Measurements from ENCODE around the gene JUP.

JUP gene

GRCh38 chr17:41736983-41737679 is 49.4 kb downstream of the JUP start:
- no peaks in the 10 kb centered on the region for H3K4me1 ChIP-seq (ENCODE audit: control insufficient read depth, insufficient read depth, low read length)
- WGBS, 2 experiments, result 79 to 80% methylated on average over 17 of the region's 17 CpGs
- H3K36me3 ChIP-seq (ENCODE audit: control insufficient read depth, insufficient read depth, low read length), result no peaks in the 10 kb centered on the region
- H3K27ac ChIP-seq (ENCODE audit: insufficient read depth, low read depth, low read length, poor library complexity, severe bottlenecking), result no peak overlapping the region
- H3K4me3 ChIP-seq (ENCODE audit: insufficient read depth, low read depth, low read length), result no peak overlapping the region
- H3K27me3 ChIP-seq (ENCODE audit: control insufficient read depth, insufficient read depth, low read length, poor library complexity, severe bottlenecking), result peaks cover 58% of the 10 kb centered on the region
- H3K9me3 ChIP-seq (ENCODE audit: control insufficient read depth, low read length), result no peaks in the 10 kb centered on the region

- WGBS, 2 experiments, result 90% methylated on average over 4 of the region's 4 CpGs
- Histone ChIP-seq H3K9me3 (ENCODE audit: control insufficient read depth, low read length) (no peaks in the 10 kb centered on the region), H3K36me3 (ENCODE audit: control insufficient read depth, insufficient read depth, low read length) (no peaks in the 10 kb centered on the region), H3K27ac (ENCODE audit: insufficient read depth, low read depth, low read length, poor library complexity, severe bottlenecking) (no peak overlapping the region), H3K4me1 (ENCODE audit: control insufficient read depth, insufficient read depth, low read length) (no peaks in the 10 kb centered on the region), H3K4me3 (ENCODE audit: insufficient read depth, low read depth, low read length) (no peak overlapping the region), H3K27me3 (ENCODE audit: control insufficient read depth, insufficient read depth, low read length, poor library complexity, severe bottlenecking) (peaks cover 68% of the 10 kb centered on the region)
These were observed 50.8 kb downstream of the JUP start for GRCh38 chr17:41735744-41736143.

- peak overlapping the region; percentile 47 for H3K4me3 ChIP-seq (ENCODE audit: insufficient read depth, low read depth, low read length)
- no peaks in the 10 kb centered on the region for H3K4me1 ChIP-seq (ENCODE audit: control insufficient read depth, insufficient read depth, low read length)
- no peak overlapping the region for H3K27ac ChIP-seq (ENCODE audit: insufficient read depth, low read depth, low read length, poor library complexity, severe bottlenecking)
- H3K36me3 ChIP-seq (ENCODE audit: control insufficient read depth, insufficient read depth, low read length), result no peaks in the 10 kb centered on the region
- peaks cover 74% of the 10 kb centered on the region for H3K27me3 ChIP-seq (ENCODE audit: control insufficient read depth, insufficient read depth, low read length, poor library complexity, severe bottlenecking)
- H3K9me3 ChIP-seq (ENCODE audit: control insufficient read depth, low read length), result no peaks in the 10 kb centered on the region
- 3 to 4% methylated on average over 23 of the region's 23 CpGs for WGBS, 2 experiments
These were observed 51.6 kb downstream of the JUP start for GRCh38 chr17:41734949-41735313.

- no peak within 1 kb of the TSS for H3K27ac ChIP-seq (ENCODE audit: insufficient read depth, low read depth, low read length, poor library complexity, severe bottlenecking)
- no peaks in the 10 kb centered on the region for H3K4me1 ChIP-seq (ENCODE audit: control insufficient read depth, insufficient read depth, low read length)
- no peaks in the 10 kb centered on the region for H3K9me3 ChIP-seq (ENCODE audit: control insufficient read depth, low read length)
- peak within 1 kb of the TSS; percentile 47 for H3K4me3 ChIP-seq (ENCODE audit: insufficient read depth, low read depth, low read length)
- 0 to 1% methylated on average over 77 of the region's 77 CpGs for WGBS, 2 experiments
- H3K27me3 ChIP-seq (ENCODE audit: control insufficient read depth, insufficient read depth, low read length, poor library complexity, severe bottlenecking), result peaks cover 74% of the 10 kb centered on the region
- no peaks in the 10 kb centered on the region for H3K36me3 ChIP-seq (ENCODE audit: control insufficient read depth, insufficient read depth, low read length)
These were observed 52.2 kb downstream of the JUP start, which contains the start of gene HAP1 for GRCh38 chr17:41734139-41734948. Gene HAP1, minus strand, starts transcription at chr17:41734643. Its CDS starts 9 bp downstream, at chr17:41734634.

GRCh38 chr17:41733348-41734138 is 53.0 kb downstream of the JUP start:
- H3K27me3 ChIP-seq (ENCODE audit: control insufficient read depth, insufficient read depth, low read length, poor library complexity, severe bottlenecking), result peaks cover 74% of the 10 kb centered on the region
- WGBS, 2 experiments, result 12 to 13% methylated on average over 37 to 40 of the region's 40 CpGs
- no peak overlapping the region for H3K27ac ChIP-seq (ENCODE audit: insufficient read depth, low read depth, low read length, poor library complexity, severe bottlenecking)
- no peaks in the 10 kb centered on the region for H3K9me3 ChIP-seq (ENCODE audit: control insufficient read depth, low read length)
- H3K4me1 ChIP-seq (ENCODE audit: control insufficient read depth, insufficient read depth, low read length), result no peaks in the 10 kb centered on the region
- H3K36me3 ChIP-seq (ENCODE audit: control insufficient read depth, insufficient read depth, low read length), result no peaks in the 10 kb centered on the region
- H3K4me3 ChIP-seq (ENCODE audit: insufficient read depth, low read depth, low read length), result peak overlapping the region; percentile 47

- no peaks in the 10 kb centered on the region for H3K9me3 ChIP-seq (ENCODE audit: control insufficient read depth, low read length)
- WGBS, 2 experiments, result 50 to 86% methylated on average over 2 to 3 of the region's 3 CpGs
- H3K4me1 ChIP-seq (ENCODE audit: control insufficient read depth, insufficient read depth, low read length), result no peaks in the 10 kb centered on the region
- peaks cover 63% of the 10 kb centered on the region for H3K27me3 ChIP-seq (ENCODE audit: control insufficient read depth, insufficient read depth, low read length, poor library complexity, severe bottlenecking)
- no peaks in the 10 kb centered on the region for H3K36me3 ChIP-seq (ENCODE audit: control insufficient read depth, insufficient read depth, low read length)
- no peak overlapping the region for H3K27ac ChIP-seq (ENCODE audit: insufficient read depth, low read depth, low read length, poor library complexity, severe bottlenecking)
- H3K4me3 ChIP-seq (ENCODE audit: insufficient read depth, low read depth, low read length), result no peak overlapping the region
These were observed 54.7 kb downstream of the JUP start for GRCh38 chr17:41731836-41732235.

GRCh38 chr17:41730479-41730878 is 56.0 kb downstream of the JUP start:
- no peaks in the 10 kb centered on the region for H3K36me3 ChIP-seq (ENCODE audit: control insufficient read depth, insufficient read depth, low read length)
- H3K27ac ChIP-seq (ENCODE audit: insufficient read depth, low read depth, low read length, poor library complexity, severe bottlenecking), result no peak overlapping the region
- peaks cover 50% of the 10 kb centered on the region for H3K27me3 ChIP-seq (ENCODE audit: control insufficient read depth, insufficient read depth, low read length, poor library complexity, severe bottlenecking)
- no peak overlapping the region for H3K4me3 ChIP-seq (ENCODE audit: insufficient read depth, low read depth, low read length)
- 54 to 56% methylated on average over 4 of the region's 4 CpGs for WGBS, 2 experiments
- no peaks in the 10 kb centered on the region for H3K9me3 ChIP-seq (ENCODE audit: control insufficient read depth, low read length)
- H3K4me1 ChIP-seq (ENCODE audit: control insufficient read depth, insufficient read depth, low read length), result no peaks in the 10 kb centered on the region

- peaks cover 25% of the 10 kb centered on the region for H3K27me3 ChIP-seq (ENCODE audit: control insufficient read depth, insufficient read depth, low read length, poor library complexity, severe bottlenecking)
- no peak overlapping the region for H3K4me3 ChIP-seq (ENCODE audit: insufficient read depth, low read depth, low read length)
- no peak overlapping the region for H3K27ac ChIP-seq (ENCODE audit: insufficient read depth, low read depth, low read length, poor library complexity, severe bottlenecking)
- H3K36me3 ChIP-seq (ENCODE audit: control insufficient read depth, insufficient read depth, low read length), result no peaks in the 10 kb centered on the region
- WGBS, 2 experiments, result 70 to 72% methylated on average over 12 of the region's 12 CpGs
- H3K9me3 ChIP-seq (ENCODE audit: control insufficient read depth, low read length), result no peaks in the 10 kb centered on the region
- H3K4me1 ChIP-seq (ENCODE audit: control insufficient read depth, insufficient read depth, low read length), result no peaks in the 10 kb centered on the region
These were observed 58.5 kb downstream of the JUP start for GRCh38 chr17:41728056-41728455.

- H3K27ac ChIP-seq (ENCODE audit: insufficient read depth, low read depth, low read length, poor library complexity, severe bottlenecking), result no peak overlapping the region
- peaks cover 1% of the 10 kb centered on the region for H3K27me3 ChIP-seq (ENCODE audit: control insufficient read depth, insufficient read depth, low read length, poor library complexity, severe bottlenecking)
- H3K36me3 ChIP-seq (ENCODE audit: control insufficient read depth, insufficient read depth, low read length), result no peaks in the 10 kb centered on the region
- WGBS, 2 experiments, result 86 to 90% methylated on average over 5 of the region's 5 CpGs
- H3K4me3 ChIP-seq (ENCODE audit: insufficient read depth, low read depth, low read length), result no peak overlapping the region
- H3K9me3 ChIP-seq (ENCODE audit: control insufficient read depth, low read length), result no peaks in the 10 kb centered on the region
- no peaks in the 10 kb centered on the region for H3K4me1 ChIP-seq (ENCODE audit: control insufficient read depth, insufficient read depth, low read length)
These were observed 61.4 kb downstream of the JUP start for GRCh38 chr17:41725134-41725533.

Data from ectodermal cell (in vitro differentiated cells).